B cell (primary cell): Measurements from ENCODE around the gene TPCN2. TPM values are rescaled to one million over a fixed set of nuclear protein-coding genes. Genes with fewer than 3 reads are reported as not detected.

Source experiments
- ATAC-seq: fragments of 200-7000 bp; cut with Tn5 transposase; one replicate; pipeline ENCODE4 v1.10.0; 2021; ENCODE audit warnings: low read depth, mild to moderate bottlenecking, moderate number of reproducible peaks, moderate library complexity
- CTCF ChIA-PET: fragments of 350-600 bp; sonication (Branson Sonifier 250); formaldehyde crosslinking; loops from one replicate; lab custom pipeline; 2021; ENCODE audit warnings: antibody characterized with exemption, inconsistent platforms; lab: Charles Lee
- POLR2A ChIA-PET: fragments of 350-600 bp; sonication (Branson Sonifier 250); formaldehyde crosslinking; loops from one replicate; lab custom pipeline; 2021; ENCODE audit warnings: antibody characterized with exemption; lab: Charles Lee
- DNase-seq: peaks from one replicate; pipeline ENCODE4 v3.0.0; 2013
- H2AFZ ChIP-seq: 2 replicates; pipeline ENCODE4 v1.6.1; 2012; ENCODE audit warnings: mild to moderate bottlenecking, low read depth, low read length; ENCODE audit not compliant: insufficient read depth, poor library complexity, severe bottlenecking
- H3K27ac ChIP-seq, 2 donors: 1 replicate in 1 of 2; 2 replicates in 1 of 2; pipeline ENCODE4 v1.5.1; 2012 to 2013; ENCODE audit warnings: low read length in 2 of 2, mild to moderate bottlenecking in 2 of 2, moderate library complexity in 1 of 2
- H3K27me3 ChIP-seq, 4 experiments: fragments of 200-600 bp in 1 of 4; sonication (generic) in 1 of 4; replicated peaks in 1 of 4; 1 replicate in 2 of 4; 2 replicates in 2 of 4; pipeline versions ENCODE4 v1.6.1 to v1.7.0; 2013 to 2016; ENCODE audit warnings: low read length in 3 of 4, mild to moderate bottlenecking in 2 of 4, mixed read lengths in 1 of 4, moderate library complexity in 1 of 4; ENCODE audit not compliant: insufficient read depth in 4 of 4, control insufficient read depth in 3 of 4; ENCODE audit errors: control extremely low read depth in 1 of 4
- H3K36me3 ChIP-seq, 2 experiments: replicated peaks in 1 of 2; 1 replicate in 1 of 2; 2 replicates in 1 of 2; pipeline versions ENCODE4 v1.6.1 to v1.7.1; 2013; ENCODE audit warnings: low read length in 1 of 2; ENCODE audit not compliant: insufficient read depth in 2 of 2, control insufficient read depth in 1 of 2; ENCODE audit errors: control extremely low read depth in 1 of 2, extremely low read depth in 1 of 2
- H3K4me1 ChIP-seq, 2 donors: fragments of 200-600 bp in 1 of 2; sonication (generic) in 1 of 2; 1 replicate in 1 of 2; 2 replicates in 1 of 2; pipeline versions ENCODE4 v1.5.1 to v1.6.1; 2013 to 2017; ENCODE audit warnings: low read length in 2 of 2; ENCODE audit not compliant: control insufficient read depth in 2 of 2, insufficient read depth in 2 of 2
- H3K4me2 ChIP-seq: replicated peaks from 2 replicates; pipeline ENCODE3; 2012; ENCODE audit warnings: mild to moderate bottlenecking, low read depth, low read length; ENCODE audit not compliant: poor library complexity, severe bottlenecking
- H3K4me3 ChIP-seq, 5 experiments: fragments of 200-600 bp in 1 of 5; sonication (generic) in 1 of 5; 1 replicate in 3 of 5; 2 replicates in 2 of 5; pipeline versions ENCODE4 v1.5.1 to v1.7.0; 2011 to 2016; ENCODE audit warnings: low read length in 4 of 5, mild to moderate bottlenecking in 4 of 5, low read depth in 2 of 5, control low read depth in 1 of 5, moderate library complexity in 1 of 5; ENCODE audit not compliant: insufficient read depth in 1 of 5; ENCODE audit errors: control extremely low read depth in 1 of 5, extremely low read depth in 1 of 5
- H3K79me2 ChIP-seq: fragments of 200-600 bp; sonication (generic); one replicate; pipeline ENCODE4 v1.6.0; 2016; ENCODE audit warnings: low read length; ENCODE audit not compliant: control insufficient read depth, insufficient read depth
- H3K9ac ChIP-seq: fragments of 200-600 bp; sonication (generic); 2 replicates; pipeline ENCODE4 v1.6.1; 2017; ENCODE audit warnings: mild to moderate bottlenecking, low read length, moderate library complexity
- H3K9me3 ChIP-seq, 3 donors: one replicate each; pipeline versions ENCODE4 v1.6.1 to v1.7.1; 2013; ENCODE audit warnings: low read length in 2 of 3; ENCODE audit not compliant: control insufficient read depth in 2 of 3, insufficient read depth in 1 of 3; ENCODE audit errors: control extremely low read depth in 1 of 3
- H4K20me1 ChIP-seq: 2 replicates; pipeline ENCODE4 v1.6.0; 2012; ENCODE audit warnings: mild to moderate bottlenecking, low read length; ENCODE audit not compliant: insufficient read depth, control insufficient read depth, poor library complexity, severe bottlenecking
- H3K27ac Mint-ChIP-seq: one replicate; pipeline ENCODE4 v1.8.0; 2021; ENCODE audit warnings: mixed read lengths
- H3K27me3 Mint-ChIP-seq: one replicate; pipeline ENCODE4 v1.8.0; 2021; ENCODE audit warnings: mixed read lengths
- H3K4me1 Mint-ChIP-seq: one replicate; pipeline ENCODE4 v1.8.0; 2021; ENCODE audit warnings: mixed read lengths
- H3K4me3 Mint-ChIP-seq: one replicate; pipeline ENCODE4 v1.8.0; 2021; ENCODE audit warnings: mixed read lengths
- H3K9me3 Mint-ChIP-seq: one replicate; pipeline ENCODE4 v1.8.0; 2022; ENCODE audit warnings: mixed read lengths; ENCODE audit not compliant: insufficient read depth
- CTCF ChIP-seq: fragments of 200-600 bp; IDR thresholded peaks from one replicate; pipeline ENCODE4 v1.8.0; 2022; ENCODE audit warnings: antibody characterized with exemption, mild to moderate bottlenecking
- EZH2 ChIP-seq: IDR thresholded peaks from 2 replicates; pipeline ENCODE4 v1.6.1; 2012; ENCODE audit warnings: borderline replicate concordance, low read depth, mild to moderate bottlenecking, moderate library complexity, low read length; ENCODE audit not compliant: insufficient read depth, poor library complexity, severe bottlenecking
- WGBS: methylation state at CpG from one replicate; pipeline ENCODE4 v1.1.5; 2013; ENCODE audit warnings: missing lambda C conversion rate; ENCODE audit not compliant: insufficient coverage; 5-methylcytosine and 5-hydroxymethylcytosine counted together
- intact Hi-C: fragments of 100-400 bp; cut with micrococcal nuclease; formaldehyde crosslinking; loops from one replicate; pipeline ENCODE4 v1.10.0; 2022
- polyA plus RNA-seq: library from polyadenylated mRNA; depleted of rRNA; stranded (reverse); fragments of >200 nt; gene quantifications from 2 replicates; pipeline ENCODE4 v1.2.3, GENCODE V29; 2012
- total RNA-seq, 2 donors: library from RNA; stranded (reverse); fragments of 120-200 nt in 1 of 2; gene quantifications; 1 replicate in 1 of 2; 2 replicates in 1 of 2; pipeline versions ENCODE4 v1.2.3 to v1.2.4, GENCODE V29; 2013 to 2022

The TPCN2 gene
- total and polyA plus RNA-seq, 2 donors (not counting 1 experiment from before 2014, with no cell fraction given), result 16.8 to 71.4 TPM

- no peak for TF ChIP-seq CTCF
- TF ChIP-seq EZH2, result no peak
- H3K27me3 ChIP-seq, result no peaks in the 10 kb centered on the region
- no peak overlapping the region for H3K4me3 ChIP-seq
- H3K4me1 Mint-ChIP-seq, result peaks cover 3% of the 10 kb centered on the region
- H3K36me3 ChIP-seq, result no peaks in the 10 kb centered on the region
- no peaks in the 10 kb centered on the region for H3K79me2 ChIP-seq
- no peaks in the 10 kb centered on the region for H4K20me1 ChIP-seq
- peaks cover 0 to 14% (median 3%) of the 10 kb centered on the region in 3 donors for H3K9me3 ChIP-seq
- H3K27ac Mint-ChIP-seq, result no peak overlapping the region
- no peak overlapping the region for H3K4me2 ChIP-seq
- no peak overlapping the region for H3K9ac ChIP-seq
- 100% methylated on average over 3 of the region's 6 CpGs for WGBS
- ATAC-seq (no peak), DNase-seq (no peak)
- intact Hi-C loops, result no loop called here
- peaks cover under 1 to 2% of the 10 kb centered on the region in 2 donors for H3K4me1 ChIP-seq
- CTCF ChIA-PET, result no interaction called here
- H3K9me3 Mint-ChIP-seq, result peaks cover 8% of the 10 kb centered on the region
- H3K27me3 Mint-ChIP-seq, result peaks cover 9% of the 10 kb centered on the region
- no peak overlapping the region for H3K4me3 Mint-ChIP-seq
- H2AFZ ChIP-seq, result no peak overlapping the region
- POLR2A ChIA-PET, result no interaction called here
- H3K27ac ChIP-seq, result no peak overlapping the region
Observed at GRCh38 chr11:69171476-69172240, 122.9 kb downstream of the TPCN2 start.

- no peaks in the 10 kb centered on the region for H4K20me1 ChIP-seq
- Mint-ChIP-seq H3K4me1 (no peaks in the 10 kb centered on the region), H3K27me3 (peaks cover 5% of the 10 kb centered on the region), H3K4me3 (no peak overlapping the region), H3K9me3 (peaks cover 8% of the 10 kb centered on the region), H3K27ac (no peak overlapping the region)
- ChIA-PET POLR2A (no interaction called here), CTCF (no interaction called here)
- H2AFZ ChIP-seq, result no peak overlapping the region
- H3K36me3 ChIP-seq, result no peaks in the 10 kb centered on the region
- no peak overlapping the region for H3K9ac ChIP-seq
- TF ChIP-seq CTCF (no peak), EZH2 (no peak)
- no peak for DNase-seq
- H3K27ac ChIP-seq, result no peak overlapping the region
- H3K4me2 ChIP-seq, result no peak overlapping the region
- no peaks in the 10 kb centered on the region for H3K79me2 ChIP-seq
- ATAC-seq, result no peak
- no peaks in the 10 kb centered on the region for H3K27me3 ChIP-seq
- no peak overlapping the region for H3K4me3 ChIP-seq
- intact Hi-C loops, result no loop called here
- no peaks in the 10 kb centered on the region for H3K4me1 ChIP-seq
- H3K9me3 ChIP-seq, result peaks cover 0 to 14% (median 3%) of the 10 kb centered on the region in 3 donors
- 0% methylated on average over 1 of the region's 1 CpG for WGBS
Observed at GRCh38 chr11:69172674-69173073, 123.9 kb downstream of the TPCN2 start.
